Neural cell (in vitro differentiated cells): ENCODE results near the gene FLOT1. TPM values are rescaled to one million over a fixed set of nuclear protein-coding genes. Genes with fewer than 3 reads are reported as not detected.
A peak's percentile ranks its signal among the peaks of the same experiment; 100 is the strongest.
"Not testable (repeated sequence)": the region's sequence is repeated elsewhere in the genome, so short reads cannot be mapped to it uniquely, and the experiment has no call there.

Experiments
- H2AFZ ChIP-seq: fragments of 200-600, 300-800 bp; sonication (generic), shearing (Covaris generic); 2 replicates; pipeline ENCODE4 v1.6.0; 2014; ENCODE audit warnings: low read depth, mild to moderate bottlenecking, antibody characterized with exemption, low read length, moderate library complexity
- H3F3A ChIP-seq: fragments of 200-600 bp; shearing (Covaris generic); 2 replicates; pipeline ENCODE4 v1.6.1; 2016; ENCODE audit warnings: mild to moderate bottlenecking, moderate library complexity, mixed read lengths, antibody characterized with exemption, low read length; ENCODE audit not compliant: insufficient read depth, poor library complexity, severe bottlenecking
- H3K27ac ChIP-seq: fragments of 200-600, 300-800 bp; sonication (generic), shearing (Covaris generic); 2 replicates; pipeline ENCODE4 v1.5.1; 2014; ENCODE audit warnings: mild to moderate bottlenecking, low read length, moderate library complexity
- H3K27me3 ChIP-seq: fragments of 300-800, 200-600 bp; sonication (generic), shearing (Covaris generic); 2 replicates; pipeline ENCODE4 v1.6.0; 2014; ENCODE audit warnings: mild to moderate bottlenecking, low read depth, low read length, moderate library complexity; ENCODE audit not compliant: insufficient read depth
- H3K36me3 ChIP-seq: fragments of 300-800, 200-600 bp; sonication (generic), shearing (Covaris generic); 2 replicates; pipeline ENCODE4 v1.5.1; 2014; ENCODE audit warnings: mild to moderate bottlenecking, antibody characterized with exemption, low read length, moderate library complexity; ENCODE audit not compliant: insufficient read depth
- H3K4me2 ChIP-seq: fragments of 300-800, 200-600 bp; sonication (generic), shearing (Covaris generic); 2 replicates; pipeline ENCODE4 v1.6.0; 2014; ENCODE audit warnings: mild to moderate bottlenecking, low read length
- H3K4me3 ChIP-seq: fragments of 300-800, 200-600 bp; sonication (generic), shearing (Covaris generic); 2 replicates; pipeline ENCODE4 v1.5.1; 2014; ENCODE audit warnings: mild to moderate bottlenecking, low read length, moderate library complexity
- H3K79me2 ChIP-seq: fragments of 200-600 bp; shearing (Covaris generic); replicated peaks from 2 replicates; pipeline ENCODE4 v1.6.0; 2014; ENCODE audit warnings: mild to moderate bottlenecking, low read length, moderate library complexity; ENCODE audit not compliant: insufficient read depth
- H3K9ac ChIP-seq: fragments of 300-800, 200-600 bp; sonication (generic), shearing (Covaris generic); 2 replicates; pipeline ENCODE4 v1.6.1; 2016; ENCODE audit warnings: mild to moderate bottlenecking, low read length, mixed read lengths
- H3K9me2 ChIP-seq: fragments of 200-600 bp; shearing (Covaris generic); 2 replicates; pipeline ENCODE4 v1.6.1; 2016; ENCODE audit warnings: mild to moderate bottlenecking, low read length, mixed read lengths; ENCODE audit not compliant: insufficient read depth
- H3K9me3 ChIP-seq: fragments of 200-600, 300-800 bp; sonication (generic), shearing (Covaris generic); 2 replicates; pipeline ENCODE4 v1.6.1; 2016; ENCODE audit warnings: mild to moderate bottlenecking, mixed run types, low read length, moderate library complexity, mixed read lengths
- H4K20me1 ChIP-seq: fragments of 200-600 bp; shearing (Covaris generic); 2 replicates; pipeline ENCODE4 v1.6.1; 2016; ENCODE audit warnings: mild to moderate bottlenecking, mixed run types; ENCODE audit not compliant: insufficient read depth
- EP300 ChIP-seq: fragments of 450-650 bp; conservative IDR thresholded peaks from 2 replicates; pipeline ENCODE4 v1.6.1; 2014; ENCODE audit warnings: antibody characterized with exemption, mild to moderate bottlenecking, moderate library complexity; ENCODE audit not compliant: poor library complexity, severe bottlenecking
- EZH2 ChIP-seq: fragments of 200-600, 300-800 bp; shearing (Covaris generic), sonication (generic); IDR thresholded peaks from 2 replicates; pipeline ENCODE4 v1.6.1; 2014; ENCODE audit warnings: antibody characterized with exemption, low read length, borderline replicate concordance, mild to moderate bottlenecking; ENCODE audit not compliant: insufficient read depth, poor library complexity, severe bottlenecking
- MXI1 ChIP-seq: fragments of 450-650 bp; conservative IDR thresholded peaks from 2 replicates; pipeline ENCODE4 v1.6.1; 2014; ENCODE audit warnings: antibody characterized with exemption, mild to moderate bottlenecking; ENCODE audit not compliant: poor library complexity, severe bottlenecking
- POLR2AphosphoS5 ChIP-seq: IDR thresholded peaks from 2 replicates; pipeline ENCODE4 v1.6.1; 2012
- RAD21 ChIP-seq: fragments of 450-650 bp; conservative IDR thresholded peaks from 2 replicates; pipeline ENCODE4 v1.6.1; 2014; ENCODE audit warnings: antibody characterized with exemption, mild to moderate bottlenecking, moderate library complexity
- TAF1 ChIP-seq: IDR thresholded peaks from 2 replicates; pipeline ENCODE4 v1.6.1; 2012; ENCODE audit warnings: low read depth
- polyA plus RNA-seq: library from polyadenylated mRNA; depleted of rRNA; stranded (reverse); fragments of >200 nt; gene quantifications from 2 replicates; pipeline ENCODE4 v1.2.3, GENCODE V29; 2014
- TF ChIP-seq, protein P1 (sequence below): fragments of 450-650 bp; IDR thresholded peaks from 2 replicates; pipeline ENCODE4 v1.5.1; 2014; ENCODE audit warnings: antibody characterized with exemption, mild to moderate bottlenecking, moderate library complexity; ENCODE audit not compliant: poor library complexity, severe bottlenecking
- TF ChIP-seq, protein P2 (sequence below): IDR thresholded peaks from 2 replicates; pipeline ENCODE4 v1.6.1; 2012; ENCODE audit warnings: borderline replicate concordance

The FLOT1 gene
- polyA plus RNA-seq, 1 donor from 2014 or later: 72.7 TPM

DNA sequence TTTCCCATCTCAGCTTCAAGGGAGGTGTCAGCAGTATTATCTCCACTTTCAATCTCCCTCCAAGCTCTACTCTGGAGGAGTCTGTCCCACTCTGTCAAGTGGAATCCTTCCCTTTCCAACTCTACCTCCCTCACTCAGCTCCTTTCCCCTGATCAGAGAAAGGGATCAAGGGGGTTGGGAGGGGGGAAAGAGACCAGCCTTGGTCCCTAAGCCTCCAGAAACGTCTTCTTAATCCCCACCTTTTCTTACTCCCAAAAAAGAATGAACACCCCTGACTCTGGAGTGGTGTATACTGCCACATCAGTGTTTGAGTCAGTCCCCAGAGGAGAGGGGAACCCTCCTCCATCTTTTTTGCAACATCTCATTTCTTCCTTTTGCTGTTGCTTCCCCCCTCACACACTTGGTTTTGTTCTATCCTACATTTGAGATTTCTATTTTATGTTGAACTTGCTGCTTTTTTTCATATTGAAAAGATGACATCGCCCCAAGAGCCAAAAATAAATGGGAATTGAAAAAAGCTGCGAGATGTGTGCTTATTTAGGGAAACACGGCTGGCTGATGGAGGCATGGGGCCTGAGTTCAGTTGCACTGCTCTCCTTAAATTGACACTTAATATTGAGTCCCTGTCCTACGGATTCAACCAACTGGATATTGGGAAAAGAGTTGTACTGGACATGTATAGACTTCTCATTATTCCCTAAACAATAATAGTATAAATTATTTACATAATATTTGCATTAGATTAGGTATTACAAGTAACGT is 17.4 kb downstream of the FLOT1 start:
- Histone ChIP-seq H3K9ac (no peak overlapping the region), H3K36me3 (peaks cover 6% of the 10 kb centered on the region), H3K27me3 (no peaks in the 10 kb centered on the region)

DNA sequence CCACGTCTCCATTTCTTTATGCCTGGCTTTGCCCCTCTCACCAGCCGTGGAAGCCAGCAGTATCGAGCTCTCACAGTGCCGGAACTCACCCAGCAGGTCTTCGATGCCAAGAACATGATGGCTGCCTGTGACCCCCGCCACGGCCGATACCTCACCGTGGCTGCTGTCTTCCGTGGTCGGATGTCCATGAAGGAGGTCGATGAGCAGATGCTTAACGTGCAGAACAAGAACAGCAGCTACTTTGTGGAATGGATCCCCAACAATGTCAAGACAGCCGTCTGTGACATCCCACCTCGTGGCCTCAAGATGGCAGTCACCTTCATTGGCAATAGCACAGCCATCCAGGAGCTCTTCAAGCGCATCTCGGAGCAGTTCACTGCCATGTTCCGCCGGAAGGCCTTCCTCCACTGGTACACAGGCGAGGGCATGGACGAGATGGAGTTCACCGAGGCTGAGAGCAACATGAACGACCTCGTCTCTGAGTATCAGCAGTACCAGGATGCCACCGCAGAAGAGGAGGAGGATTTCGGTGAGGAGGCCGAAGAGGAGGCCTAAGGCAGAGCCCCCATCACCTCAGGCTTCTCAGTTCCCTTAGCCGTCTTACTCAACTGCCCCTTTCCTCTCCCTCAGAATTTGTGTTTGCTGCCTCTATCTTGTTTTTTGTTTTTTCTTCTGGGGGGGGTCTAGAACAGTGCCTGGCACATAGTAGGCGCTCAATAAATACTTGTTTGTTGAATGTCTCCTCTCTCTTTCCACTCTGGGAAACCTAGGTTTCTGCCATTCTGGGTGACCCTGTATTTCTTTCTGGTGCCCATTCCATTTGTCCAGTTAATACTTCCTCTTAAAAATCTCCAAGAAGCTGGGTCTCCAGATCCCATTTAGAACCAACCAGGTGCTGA is 18.4 kb downstream of the FLOT1 start:
- H3K9ac ChIP-seq: not testable (repeated sequence)
- peaks cover 62% of the 10 kb centered on the region for H3K79me2 ChIP-seq

More for the DNA sequence above, 17.4 kb downstream of the FLOT1 start:
- H3K9me2 ChIP-seq: no peaks in the 10 kb centered on the region
- peaks cover 62% of the 10 kb centered on the region for H3K79me2 ChIP-seq
- peaks cover 44% of the 10 kb centered on the region for H4K20me1 ChIP-seq
- H3K27ac ChIP-seq: no peak overlapping the region
- H3K9me3 ChIP-seq: no peaks in the 10 kb centered on the region
- H2AFZ ChIP-seq: no peak overlapping the region
- peak overlapping the region; percentile 99 for H3K4me3 ChIP-seq
- TF ChIP-seq POLR2AphosphoS5 (peak; percentile 56), MXI1 (no peak), EP300 (no peak), EZH2 (no peak), TAF1 (no peak), RAD21 (no peak)
- TF ChIP-seq, protein P1, sequence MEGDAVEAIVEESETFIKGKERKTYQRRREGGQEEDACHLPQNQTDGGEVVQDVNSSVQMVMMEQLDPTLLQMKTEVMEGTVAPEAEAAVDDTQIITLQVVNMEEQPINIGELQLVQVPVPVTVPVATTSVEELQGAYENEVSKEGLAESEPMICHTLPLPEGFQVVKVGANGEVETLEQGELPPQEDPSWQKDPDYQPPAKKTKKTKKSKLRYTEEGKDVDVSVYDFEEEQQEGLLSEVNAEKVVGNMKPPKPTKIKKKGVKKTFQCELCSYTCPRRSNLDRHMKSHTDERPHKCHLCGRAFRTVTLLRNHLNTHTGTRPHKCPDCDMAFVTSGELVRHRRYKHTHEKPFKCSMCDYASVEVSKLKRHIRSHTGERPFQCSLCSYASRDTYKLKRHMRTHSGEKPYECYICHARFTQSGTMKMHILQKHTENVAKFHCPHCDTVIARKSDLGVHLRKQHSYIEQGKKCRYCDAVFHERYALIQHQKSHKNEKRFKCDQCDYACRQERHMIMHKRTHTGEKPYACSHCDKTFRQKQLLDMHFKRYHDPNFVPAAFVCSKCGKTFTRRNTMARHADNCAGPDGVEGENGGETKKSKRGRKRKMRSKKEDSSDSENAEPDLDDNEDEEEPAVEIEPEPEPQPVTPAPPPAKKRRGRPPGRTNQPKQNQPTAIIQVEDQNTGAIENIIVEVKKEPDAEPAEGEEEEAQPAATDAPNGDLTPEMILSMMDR: no peak
- TF ChIP-seq, protein P2, sequence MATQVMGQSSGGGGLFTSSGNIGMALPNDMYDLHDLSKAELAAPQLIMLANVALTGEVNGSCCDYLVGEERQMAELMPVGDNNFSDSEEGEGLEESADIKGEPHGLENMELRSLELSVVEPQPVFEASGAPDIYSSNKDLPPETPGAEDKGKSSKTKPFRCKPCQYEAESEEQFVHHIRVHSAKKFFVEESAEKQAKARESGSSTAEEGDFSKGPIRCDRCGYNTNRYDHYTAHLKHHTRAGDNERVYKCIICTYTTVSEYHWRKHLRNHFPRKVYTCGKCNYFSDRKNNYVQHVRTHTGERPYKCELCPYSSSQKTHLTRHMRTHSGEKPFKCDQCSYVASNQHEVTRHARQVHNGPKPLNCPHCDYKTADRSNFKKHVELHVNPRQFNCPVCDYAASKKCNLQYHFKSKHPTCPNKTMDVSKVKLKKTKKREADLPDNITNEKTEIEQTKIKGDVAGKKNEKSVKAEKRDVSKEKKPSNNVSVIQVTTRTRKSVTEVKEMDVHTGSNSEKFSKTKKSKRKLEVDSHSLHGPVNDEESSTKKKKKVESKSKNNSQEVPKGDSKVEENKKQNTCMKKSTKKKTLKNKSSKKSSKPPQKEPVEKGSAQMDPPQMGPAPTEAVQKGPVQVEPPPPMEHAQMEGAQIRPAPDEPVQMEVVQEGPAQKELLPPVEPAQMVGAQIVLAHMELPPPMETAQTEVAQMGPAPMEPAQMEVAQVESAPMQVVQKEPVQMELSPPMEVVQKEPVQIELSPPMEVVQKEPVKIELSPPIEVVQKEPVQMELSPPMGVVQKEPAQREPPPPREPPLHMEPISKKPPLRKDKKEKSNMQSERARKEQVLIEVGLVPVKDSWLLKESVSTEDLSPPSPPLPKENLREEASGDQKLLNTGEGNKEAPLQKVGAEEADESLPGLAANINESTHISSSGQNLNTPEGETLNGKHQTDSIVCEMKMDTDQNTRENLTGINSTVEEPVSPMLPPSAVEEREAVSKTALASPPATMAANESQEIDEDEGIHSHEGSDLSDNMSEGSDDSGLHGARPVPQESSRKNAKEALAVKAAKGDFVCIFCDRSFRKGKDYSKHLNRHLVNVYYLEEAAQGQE: no peak
- peaks cover 17% of the 10 kb centered on the region for H3F3A ChIP-seq
- H3K4me2 ChIP-seq: peak overlapping the region; percentile 62

DNA sequence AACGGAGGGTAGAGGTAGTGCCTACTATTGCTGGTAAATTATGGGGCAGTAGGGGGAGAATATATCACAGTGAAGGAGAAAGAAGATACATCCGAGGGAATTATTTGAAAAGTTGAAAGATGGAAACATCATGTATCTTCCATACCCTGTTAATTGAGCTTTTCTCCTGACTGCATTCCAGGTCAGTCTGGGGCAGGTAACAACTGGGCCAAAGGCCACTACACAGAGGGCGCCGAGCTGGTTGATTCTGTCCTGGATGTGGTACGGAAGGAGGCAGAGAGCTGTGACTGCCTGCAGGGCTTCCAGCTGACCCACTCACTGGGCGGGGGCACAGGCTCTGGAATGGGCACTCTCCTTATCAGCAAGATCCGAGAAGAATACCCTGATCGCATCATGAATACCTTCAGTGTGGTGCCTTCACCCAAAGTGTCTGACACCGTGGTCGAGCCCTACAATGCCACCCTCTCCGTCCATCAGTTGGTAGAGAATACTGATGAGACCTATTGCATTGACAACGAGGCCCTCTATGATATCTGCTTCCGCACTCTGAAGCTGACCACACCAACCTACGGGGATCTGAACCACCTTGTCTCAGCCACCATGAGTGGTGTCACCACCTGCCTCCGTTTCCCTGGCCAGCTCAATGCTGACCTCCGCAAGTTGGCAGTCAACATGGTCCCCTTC is 19.2 kb downstream of the FLOT1 start:
- H3K9ac ChIP-seq: peak overlapping the region; percentile 99
- peak overlapping the region; percentile 99 for H3K4me3 ChIP-seq
- peak overlapping the region; percentile 93 for H3K4me2 ChIP-seq
- H2AFZ ChIP-seq, H3K36me3 ChIP-seq, H3K9me2 ChIP-seq, H3K9me3 ChIP-seq, H3K27me3 ChIP-seq: not testable (repeated sequence)
- H4K20me1 ChIP-seq: peaks cover 44% of the 10 kb centered on the region
- peaks cover 69% of the 10 kb centered on the region for H3K79me2 ChIP-seq
- peak overlapping the region; percentile 100 for H3K27ac ChIP-seq
- H3F3A ChIP-seq: peaks cover 17% of the 10 kb centered on the region

More for the DNA sequence above, 18.4 kb downstream of the FLOT1 start:
- peaks cover 17% of the 10 kb centered on the region for H3F3A ChIP-seq
- H4K20me1 ChIP-seq: peaks cover 44% of the 10 kb centered on the region
- H3K4me2 ChIP-seq: peak overlapping the region; percentile 62
- not testable (repeated sequence) for H3K9me3 ChIP-seq, H3K36me3 ChIP-seq, H3K27me3 ChIP-seq, H3K27ac ChIP-seq, H3K9me2 ChIP-seq, H2AFZ ChIP-seq
- TF ChIP-seq, protein P1: peak; percentile 45
- H3K4me3 ChIP-seq: peak overlapping the region; percentile 99
